GM21528 (cell line): ENCODE results near the gene SND1.

Experiments used
- ATAC-seq: cut with Tn5 transposase; IDR thresholded peaks from one replicate; pipeline ENCODE4 v1.9.1; 2021; ENCODE audit warnings: mild to moderate bottlenecking, moderate library complexity; ENCODE audit not compliant: unreplicated experiment, low FRiP score

Gene SND1

GRCh38 chr7:128029405-128029995 lies 377.5 kb downstream of the SND1 start:
- ATAC-seq, result no peak

- ATAC-seq, result no peak
These were observed 378.3 kb downstream of the SND1 start for GRCh38 chr7:128030263-128030653.

- peak; percentile 41 for ATAC-seq
These were observed 378.9 kb downstream of the SND1 start, which contains the start of gene LRRC4 for GRCh38 chr7:128030654-128031611. TSS of gene LRRC4 (minus strand) at chr7:128031437. CDS start at chr7:128030640, 797 bp downstream.

- peak; percentile 56 for ATAC-seq
These were observed 380.1 kb downstream of the SND1 start for GRCh38 chr7:128031901-128032604.

GRCh38 chr7:128032605-128033235 lies 380.7 kb downstream of the SND1 start:
- ATAC-seq, result no peak

GRCh38 chr7:128033246-128033645 lies 381.3 kb downstream of the SND1 start:
- no peak for ATAC-seq

- ATAC-seq, result no peak
These were observed 382.8 kb downstream of the SND1 start for GRCh38 chr7:128034825-128035224.

- ATAC-seq, result no peak
These were observed 383.7 kb downstream of the SND1 start for GRCh38 chr7:128035712-128036111.

- peak; percentile 47 for ATAC-seq
These were observed 384.4 kb downstream of the SND1 start for GRCh38 chr7:128036226-128036940.

- no peak for ATAC-seq
These were observed 385.1 kb downstream of the SND1 start for GRCh38 chr7:128037081-128037480.

- ATAC-seq, result no peak
These were observed 386.1 kb downstream of the SND1 start for GRCh38 chr7:128037880-128038619.

- no peak for ATAC-seq
These were observed 387.6 kb downstream of the SND1 start for GRCh38 chr7:128039544-128039953.

- ATAC-seq, result no peak
These were observed 388.2 kb downstream of the SND1 start for GRCh38 chr7:128040205-128040604.

GRCh38 chr7:128041203-128041602 lies 389.2 kb downstream of the SND1 start:
- no peak for ATAC-seq

GRCh38 chr7:128042012-128042411 lies 390.0 kb downstream of the SND1 start:
- ATAC-seq, result no peak

- no peak for ATAC-seq
These were observed 392.1 kb downstream of the SND1 start for GRCh38 chr7:128044064-128044463.

- no peak for ATAC-seq
These were observed 393.2 kb downstream of the SND1 start for GRCh38 chr7:128045158-128045557.

GRCh38 chr7:128045766-128046165 lies 393.8 kb downstream of the SND1 start:
- ATAC-seq, result no peak

GRCh38 chr7:128052404-128052803 lies 400.4 kb downstream of the SND1 start:
- no peak for ATAC-seq
